Left lung (tissue), 10 donors: ENCODE results near the gene ALLC. TPM values are rescaled to one million over a fixed set of nuclear protein-coding genes. Genes with fewer than 3 reads are reported as not detected.

ENCODE experiments used
- ATAC-seq: fragments of 200-7000 bp; cut with Tn5 transposase; one replicate; pipeline ENCODE4 v1.9.1; 2020; ENCODE audit warnings: moderate library complexity
- DNase-seq, 4 donors: peaks; one replicate each; pipeline ENCODE4 v3.0.0-alpha.2; 2013 to 2020
- H3K27ac ChIP-seq, 2 donors: fragments of 200-600 bp; sonication (generic) in 1 of 2; one replicate each; pipeline versions ENCODE4 v1.5.0 to v1.8.0; 2020 to 2021
- H3K27me3 ChIP-seq, 2 donors: fragments of 200-600 bp; sonication (generic) in 1 of 2; one replicate each; pipeline versions ENCODE4 v1.5.0 to v1.8.0; 2020 to 2021
- H3K36me3 ChIP-seq, 2 donors: fragments of 200-600 bp; sonication (generic) in 1 of 2; one replicate each; pipeline versions ENCODE4 v1.5.0 to v1.8.0; 2020 to 2021
- H3K4me1 ChIP-seq, 2 donors: fragments of 200-600 bp; one replicate each; pipeline ENCODE4 v1.8.0; 2021
- H3K4me3 ChIP-seq, 2 donors: fragments of 200-600 bp; sonication (generic) in 1 of 2; one replicate each; pipeline versions ENCODE4 v1.5.0 to v1.8.0; 2020 to 2021; ENCODE audit warnings: mild to moderate bottlenecking in 1 of 2
- H3K9me3 ChIP-seq, 2 donors: fragments of 200-600 bp; sonication (generic) in 1 of 2; one replicate each; pipeline versions ENCODE4 v1.5.0 to v1.8.0; 2020 to 2021
- CTCF ChIP-seq, 2 donors: fragments of 200-600 bp; sonication (generic) in 1 of 2; IDR thresholded peaks; one replicate each; pipeline versions ENCODE4 v1.5.0 to v1.8.0; 2021; ENCODE audit warnings: antibody characterized with exemption in 2 of 2
- intact Hi-C, 2 donors: fragments of 100-400 bp; cut with DNase I; formaldehyde crosslinking; loops; one replicate each; pipeline versions ENCODE4 v1.11.2 to v1.14.2; 2022
- polyA plus RNA-seq, 6 donors: library from polyadenylated mRNA; unstranded; fragments of 120-200 nt; gene quantifications; one replicate each; pipeline ENCODE4 v1.2.1, GENCODE V29; 2013; ENCODE audit not compliant: insufficient read length in 6 of 6
- total RNA-seq, 2 donors: library from RNA; stranded (reverse); fragmentation: NEBNext Ultra II Directional; extraction: Animal tissue kit (Norgen Biotek cat#: 25700); gene quantifications; one replicate each; pipeline ENCODE4 v1.2.1, GENCODE V29; 2021
- donor health status: DM: no; HTN: yes; CAD: no.
- donor health status: DM: no; HTN: no; CAD: no.

The ALLC gene
- total and polyA plus RNA-seq, 8 donors = 0.13 TPM; not detected in 7

GRCh38 chr2:3645745-3646389 lies 12.1 kb upstream of the ALLC start:
- H3K9me3 ChIP-seq = no peaks in the 10 kb centered on the region
- H3K27ac ChIP-seq = no peak overlapping the region
- no peak for TF ChIP-seq CTCF (IDR thresholded peaks at IDR 0.05)
- H3K36me3 ChIP-seq = no peaks in the 10 kb centered on the region
- ATAC-seq (no peak), DNase-seq (peak in 1 of 4 donors; percentile 59)
- intact Hi-C loops = loop anchor here in 1 of 2 donors (10.0 kb wide), 1 partner anchor 221 kb away; no protein-coding TSS in a partner anchor
- peaks cover 0 to 10% of the 10 kb centered on the region in 2 donors for H3K27me3 ChIP-seq
- H3K4me1 ChIP-seq = peaks cover 0 to 6% of the 10 kb centered on the region in 2 donors
- no peak overlapping the region for H3K4me3 ChIP-seq

- intact Hi-C loops = loop anchor here in 1 of 2 donors (10.0 kb wide), 1 partner anchor 222 kb away; no protein-coding TSS in a partner anchor
- no peaks in the 10 kb centered on the region for H3K9me3 ChIP-seq
- no peak for ATAC-seq
- peaks cover 0 to 8% of the 10 kb centered on the region in 2 donors for H3K4me1 ChIP-seq
- peak in 1 of 4 donors; percentile 24 for DNase-seq
- peaks cover 0 to 12% of the 10 kb centered on the region in 2 donors for H3K27me3 ChIP-seq
- no peak for TF ChIP-seq CTCF (IDR thresholded peaks at IDR 0.05)
- no peak overlapping the region for H3K27ac ChIP-seq
- H3K36me3 ChIP-seq = no peaks in the 10 kb centered on the region
- no peak overlapping the region for H3K4me3 ChIP-seq
These were observed 11.6 kb upstream of the ALLC start for GRCh38 chr2:3646446-3646845.

- DNase-seq = peak in 1 of 4 donors; percentile 61
- Histone ChIP-seq H3K4me1 (peaks cover 6 to 15% of the 10 kb centered on the region in 2 donors), H3K9me3 (no peaks in the 10 kb centered on the region), H3K27ac (no peak overlapping the region), H3K36me3 (no peaks in the 10 kb centered on the region), H3K27me3 (peaks cover 0 to 20% of the 10 kb centered on the region in 2 donors), H3K4me3 (no peak overlapping the region)
- no peak for TF ChIP-seq CTCF (IDR thresholded peaks at IDR 0.05)
- ATAC-seq = no peak
- intact Hi-C loops = loop anchor here in 1 of 2 donors (10.0 kb wide), 1 partner anchor 222 kb away; no protein-coding TSS in a partner anchor
These were observed 10.8 kb upstream of the ALLC start for GRCh38 chr2:3647246-3647645.

GRCh38 chr2:3647831-3648651 lies 10.0 kb upstream of the ALLC start:
- intact Hi-C loops = loop anchor here in 1 of 2 donors (10.0 kb wide), 1 partner anchor 223 kb away; no protein-coding TSS in a partner anchor

More at GRCh38 chr2:3647831-3648651, 10.0 kb upstream of the ALLC start:
- TF ChIP-seq CTCF (IDR thresholded peaks at IDR 0.05) = no peak
- ATAC-seq = no peak
- Histone ChIP-seq H3K4me1 (peaks cover 6 to 15% of the 10 kb centered on the region in 2 donors), H3K9me3 (no peaks in the 10 kb centered on the region), H3K4me3 (no peak overlapping the region), H3K27me3 (peaks cover 0 to 28% of the 10 kb centered on the region in 2 donors), H3K36me3 (no peaks in the 10 kb centered on the region), H3K27ac (no peak overlapping the region)
- peak in 1 of 4 donors; percentile 65 for DNase-seq
